Gastrocnemius medialis (tissue), 4 donors: Measurements from ENCODE around the gene LMCD1.

Experiments used
- CTCF ChIP-seq, 5 experiments: fragments of 450-650 bp in 3 of 5; fragments of 200-600 bp in 2 of 5; sonication (generic) in 2 of 5; IDR thresholded peaks in 4 of 5; conservative IDR thresholded peaks in 1 of 5; 1 replicate in 4 of 5; 2 replicates in 1 of 5; pipeline ENCODE4 v1.5.1; 2016 to 2019; ENCODE audit warnings: antibody characterized with exemption in 5 of 5, mild to moderate bottlenecking in 3 of 5, moderate library complexity in 3 of 5
- POLR2A ChIP-seq, 2 donors: fragments of 450-650 bp; IDR thresholded peaks; one replicate each; pipeline ENCODE4 v1.6.1; 2017; ENCODE audit warnings: antibody characterized with exemption in 2 of 2, mild to moderate bottlenecking in 2 of 2, moderate library complexity in 2 of 2

- TF ChIP-seq CTCF (IDR thresholded peaks at IDR 0.05 in 4 of 5, conservative IDR thresholded peaks at IDR 0.05 in 1 of 5): no peak
- no peak for TF ChIP-seq POLR2A (IDR thresholded peaks at IDR 0.05)
Observed at GRCh38 chr3:8486434-8486833, 15.2 kb upstream of the LMCD1 start.
